Liver (tissue), 9 donors: ENCODE data around the gene ANKFN1. TPM values are rescaled to one million over a fixed set of nuclear protein-coding genes. Genes with fewer than 3 reads are reported as not detected.

Experiments used
- DNase-seq: peaks from one replicate; pipeline ENCODE4 v3.0.0-alpha.2; 2017; ENCODE audit warnings: low spot score
- H3K27ac ChIP-seq, 2 donors: one replicate each; pipeline ENCODE4 v1.7.0; 2013; ENCODE audit warnings: inconsistent platforms in 2 of 2, low read length in 2 of 2, control low read depth in 1 of 2, low read depth in 1 of 2, mild to moderate bottlenecking in 1 of 2
- H3K27me3 ChIP-seq, 4 donors: one replicate each; pipeline versions ENCODE4 v1.6.1 to v1.7.0; 2013; ENCODE audit warnings: low read length in 3 of 4, inconsistent platforms in 1 of 4, mild to moderate bottlenecking in 1 of 4, moderate library complexity in 1 of 4; ENCODE audit not compliant: control insufficient read depth in 4 of 4, insufficient read depth in 4 of 4
- H3K36me3 ChIP-seq, 4 donors: one replicate each; pipeline versions ENCODE4 v1.6.1 to v1.7.0; 2013; ENCODE audit warnings: low read length in 3 of 4, mild to moderate bottlenecking in 3 of 4, low read depth in 1 of 4, moderate library complexity in 1 of 4; ENCODE audit not compliant: control insufficient read depth in 4 of 4, insufficient read depth in 3 of 4
- H3K4me1 ChIP-seq, 4 donors: one replicate each; pipeline versions ENCODE4 v1.6.1 to v1.7.0; 2013; ENCODE audit warnings: low read length in 3 of 4, mild to moderate bottlenecking in 3 of 4, moderate library complexity in 1 of 4; ENCODE audit not compliant: control insufficient read depth in 4 of 4, insufficient read depth in 4 of 4
- H3K4me3 ChIP-seq, 3 donors: one replicate each; pipeline versions ENCODE4 v1.6.1 to v1.7.0; 2013; ENCODE audit warnings: low read length in 3 of 3, control low read depth in 1 of 3, low read depth in 1 of 3, mild to moderate bottlenecking in 1 of 3
- H3K9ac ChIP-seq, 2 donors: one replicate each; pipeline ENCODE4 v1.7.0; 2013; ENCODE audit warnings: low read length in 2 of 2, mild to moderate bottlenecking in 2 of 2, moderate library complexity in 2 of 2, control low read depth in 1 of 2, low read depth in 1 of 2
- H3K9me3 ChIP-seq, 4 donors: one replicate each; pipeline versions ENCODE4 v1.6.1 to v1.7.0; 2013; ENCODE audit warnings: low read length in 3 of 4; ENCODE audit not compliant: control insufficient read depth in 4 of 4
- CTCF ChIP-seq: fragments of 150-350 bp; IDR thresholded peaks from 2 replicates; pipeline ENCODE4 v1.5.1; 2017; ENCODE audit warnings: improper control_type of control experiment, low read depth, low read length; ENCODE audit not compliant: missing input control
- EGR1 ChIP-seq, 2 donors: IDR thresholded peaks; 2 replicates each; pipeline ENCODE4 v1.6.1; 2016 to 2018; ENCODE audit warnings: antibody characterized with exemption in 2 of 2, low read depth in 2 of 2
- FOXA1 ChIP-seq: IDR thresholded peaks from 2 replicates; pipeline ENCODE4 v1.6.1; 2016; ENCODE audit warnings: antibody characterized with exemption
- FOXA2 ChIP-seq: IDR thresholded peaks from 2 replicates; pipeline ENCODE4 v1.6.1; 2016; ENCODE audit warnings: antibody characterized with exemption
- GABPA ChIP-seq, 2 donors: IDR thresholded peaks in 1 of 2; conservative IDR thresholded peaks in 1 of 2; 2 replicates each; pipeline ENCODE4 v1.6.1; 2016; ENCODE audit warnings: antibody characterized with exemption in 2 of 2, mild to moderate bottlenecking in 1 of 2, moderate library complexity in 1 of 2
- HNF4A ChIP-seq, 2 donors: conservative IDR thresholded peaks; 2 replicates each; pipeline ENCODE4 v1.6.1; 2016; ENCODE audit warnings: antibody characterized with exemption in 2 of 2, mild to moderate bottlenecking in 2 of 2
- HNF4G ChIP-seq: IDR thresholded peaks from 2 replicates; pipeline ENCODE4 v1.6.1; 2016; ENCODE audit warnings: antibody characterized with exemption
- JUND ChIP-seq, 2 donors: IDR thresholded peaks; 2 replicates each; pipeline ENCODE4 v1.6.1; 2016; ENCODE audit warnings: antibody characterized with exemption in 2 of 2
- MAX ChIP-seq: IDR thresholded peaks from 2 replicates; pipeline ENCODE4 v1.6.1; 2016; ENCODE audit warnings: antibody characterized with exemption
- NR2F2 ChIP-seq: IDR thresholded peaks from 2 replicates; pipeline ENCODE4 v1.6.1; 2016; ENCODE audit warnings: antibody characterized with exemption
- RAD21 ChIP-seq, 2 donors: IDR thresholded peaks; 2 replicates each; pipeline ENCODE4 v1.6.1; 2016; ENCODE audit warnings: antibody characterized with exemption in 2 of 2, mild to moderate bottlenecking in 2 of 2
- REST ChIP-seq: IDR thresholded peaks from 2 replicates; pipeline ENCODE4 v1.6.1; 2016; ENCODE audit warnings: antibody characterized with exemption, mild to moderate bottlenecking
- RXRA ChIP-seq, 2 donors: IDR thresholded peaks; 2 replicates each; pipeline ENCODE4 v1.6.1; 2017 to 2018; ENCODE audit warnings: antibody characterized with exemption in 2 of 2, mild to moderate bottlenecking in 1 of 2
- SP1 ChIP-seq: IDR thresholded peaks from 2 replicates; pipeline ENCODE4 v1.6.1; 2018; ENCODE audit warnings: antibody characterized with exemption, mild to moderate bottlenecking
- TAF1 ChIP-seq: conservative IDR thresholded peaks from 2 replicates; pipeline ENCODE4 v1.6.1; 2016; ENCODE audit warnings: antibody characterized with exemption, mild to moderate bottlenecking
- YY1 ChIP-seq: IDR thresholded peaks from 2 replicates; pipeline ENCODE4 v1.6.1; 2016; ENCODE audit warnings: antibody characterized with exemption, mild to moderate bottlenecking
- ZBTB33 ChIP-seq: IDR thresholded peaks from 2 replicates; pipeline ENCODE4 v1.6.1; 2016; ENCODE audit warnings: antibody characterized with exemption
- WGBS: extraction: QIAGEN DNeasy Blood & Tissue Kit; methylation state at CpG from one replicate; pipeline ENCODE4 v1.1.7; 2013; 5-methylcytosine and 5-hydroxymethylcytosine counted together
- polyA plus RNA-seq, 2 donors: library from polyadenylated mRNA; stranded (reverse) in 1 of 2; unstranded in 1 of 2; fragments of 200-250 nt in 1 of 2; fragments of >200 nt in 1 of 2; fragmentation: Nextera tagmentation in 1 of 2; extraction: Ambion mirVana in 1 of 2; gene quantifications; one replicate each; pipeline versions ENCODE4 v1.2.1 to v1.2.3, GENCODE V29; 2013 to 2015
- total RNA-seq, 2 donors: library from RNA; depleted of rRNA; stranded (reverse); fragments of >200 nt; gene quantifications; one replicate each; pipeline ENCODE4 v1.2.3, GENCODE V29; 2014
- TF ChIP-seq, protein P1 (sequence below): IDR thresholded peaks from 2 replicates; pipeline ENCODE4 v1.6.1; 2016; ENCODE audit warnings: antibody characterized with exemption
- donor health status: healthy.
- donor health status: healthy.
- donor health status: healthy.
- donor health status: healthy.
- donor health status: healthy.

ANKFN1 gene
- total and polyA plus RNA-seq, 4 donors: not detected

DNA sequence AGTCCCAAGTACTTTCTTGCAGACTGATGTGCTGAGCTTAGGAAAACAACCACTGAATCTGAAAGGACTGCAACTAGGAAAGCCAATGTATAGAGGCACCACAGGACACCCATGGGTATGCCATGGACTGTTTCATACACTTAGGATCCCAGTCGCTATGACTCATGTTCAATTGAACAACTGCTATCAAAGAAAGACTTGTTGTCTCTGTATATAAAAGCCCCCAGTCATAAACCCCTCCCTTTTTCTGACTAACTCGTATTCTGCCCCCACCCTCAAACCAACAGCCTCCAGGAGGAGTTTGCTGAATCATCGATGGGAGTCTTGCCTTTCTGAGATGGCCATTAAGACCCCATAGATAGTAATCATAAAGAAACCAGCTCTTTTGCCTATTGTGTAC lies 205.4 kb downstream of the ANKFN1 start:
- Histone ChIP-seq H3K9ac (no peak overlapping the region), H3K27ac (no peak overlapping the region), H3K4me1 (no peaks in the 10 kb centered on the region), H3K36me3 (no peaks in the 10 kb centered on the region), H3K9me3 (no peaks in the 10 kb centered on the region), H3K4me3 (no peak overlapping the region), H3K27me3 (peaks cover 0 to 8% (median 5%) of the 10 kb centered on the region in 4 donors)
- TF ChIP-seq RAD21 (IDR thresholded peaks at IDR 0.05) (no peak), FOXA1 (no peak), ZBTB33 (no peak), MAX (no peak), SP1 (no peak), EGR1 (IDR thresholded peaks at IDR 0.05; ENCODE audit: low read depth in 2 of 2) (no peak), HNF4G (no peak), JUND (IDR thresholded peaks at IDR 0.05) (no peak), GABPA (IDR thresholded peaks at IDR 0.05 in 1 of 2, conservative IDR thresholded peaks at IDR 0.05 in 1 of 2) (no peak), NR2F2 (no peak)
- TF ChIP-seq, protein P1, sequence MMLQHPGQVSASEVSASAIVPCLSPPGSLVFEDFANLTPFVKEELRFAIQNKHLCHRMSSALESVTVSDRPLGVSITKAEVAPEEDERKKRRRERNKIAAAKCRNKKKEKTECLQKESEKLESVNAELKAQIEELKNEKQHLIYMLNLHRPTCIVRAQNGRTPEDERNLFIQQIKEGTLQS: no peak
- WGBS: 71% methylated on average over 3 of the region's 3 CpGs
- no peak for DNase-seq

DNA sequence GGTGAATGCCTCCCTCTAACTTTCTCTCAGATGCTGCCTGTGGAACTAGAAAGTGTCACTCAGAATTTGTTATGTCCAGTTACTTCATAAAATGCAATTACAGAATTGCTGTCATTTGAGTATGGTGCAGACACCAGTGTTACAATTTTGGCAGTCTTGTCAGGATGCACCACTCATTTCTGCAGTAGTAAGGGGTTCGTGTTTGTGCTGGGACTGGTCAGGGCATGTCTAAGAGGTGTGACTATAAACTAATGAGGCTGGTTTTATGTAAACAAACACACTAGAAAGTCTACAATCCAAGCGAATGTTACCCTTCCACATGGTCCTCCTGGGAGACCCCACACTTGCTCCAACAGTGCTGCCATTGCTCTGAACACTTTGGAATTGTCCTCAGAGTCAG lies 206.2 kb downstream of the ANKFN1 start:
- Histone ChIP-seq H3K36me3 (no peaks in the 10 kb centered on the region), H3K9me3 (no peaks in the 10 kb centered on the region), H3K27me3 (peaks cover 0 to 8% (median 5%) of the 10 kb centered on the region in 4 donors), H3K4me1 (no peaks in the 10 kb centered on the region), H3K4me3 (no peak overlapping the region), H3K9ac (no peak overlapping the region), H3K27ac (no peak overlapping the region)
- no peak for DNase-seq
- WGBS: 55% methylated on average over 2 of the region's 2 CpGs
- TF ChIP-seq GABPA (IDR thresholded peaks at IDR 0.05 in 1 of 2, conservative IDR thresholded peaks at IDR 0.05 in 1 of 2): no peak
- no peak for TF ChIP-seq RXRA (IDR thresholded peaks at IDR 0.05)
- TF ChIP-seq FOXA1: no peak
- TF ChIP-seq HNF4A (conservative IDR thresholded peaks at IDR 0.05): no peak
- no peak for TF ChIP-seq YY1
- no peak for TF ChIP-seq SP1
- TF ChIP-seq JUND (IDR thresholded peaks at IDR 0.05): no peak
- no peak for TF ChIP-seq TAF1
- no peak for TF ChIP-seq FOXA2
- TF ChIP-seq RAD21 (IDR thresholded peaks at IDR 0.05): no peak
- no peak for TF ChIP-seq ZBTB33
- TF ChIP-seq REST: no peak
- no peak for TF ChIP-seq MAX
- TF ChIP-seq NR2F2: no peak
- no peak for TF ChIP-seq CTCF
